Measurements from ENCODE around the gene MATCAP1.

DNA sequence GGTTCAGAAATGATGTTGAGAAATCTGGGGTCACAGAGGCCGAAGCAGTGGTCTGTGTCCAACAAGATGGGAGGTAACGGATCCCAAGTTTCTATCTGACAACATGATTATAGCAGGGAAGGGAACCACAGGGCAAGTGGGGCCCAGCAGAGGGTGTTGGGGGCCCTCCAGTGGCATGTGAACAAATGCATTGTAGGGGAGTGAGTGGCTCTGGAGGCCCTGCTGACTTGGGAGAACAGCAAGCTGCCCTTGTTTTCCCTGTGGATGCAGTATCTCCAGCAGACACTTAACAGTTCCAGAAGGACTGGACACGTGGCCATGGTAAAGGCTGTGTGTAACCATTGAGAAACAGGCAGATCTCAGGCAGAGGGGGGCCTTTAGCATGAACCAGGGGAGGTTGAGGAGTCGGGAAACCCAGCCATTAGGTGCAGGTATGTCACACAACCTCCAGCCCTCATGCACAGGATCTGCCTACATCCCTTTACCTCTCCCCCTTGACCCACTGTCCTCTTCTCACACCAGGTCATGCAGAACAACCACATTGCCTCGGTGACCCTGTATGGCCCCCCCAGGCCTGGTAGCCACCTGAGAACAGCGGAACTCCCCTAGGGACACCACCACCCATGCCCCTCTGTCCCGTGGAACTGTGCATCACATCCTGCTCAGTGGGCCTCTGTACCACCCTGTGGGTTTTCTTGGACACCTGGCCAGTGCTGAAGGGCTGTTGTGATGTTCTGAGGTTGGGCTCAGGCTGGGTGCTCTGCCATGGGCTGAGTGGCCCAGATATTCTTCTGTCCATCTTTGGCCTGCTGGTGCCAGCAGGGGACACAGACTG is 37.0 kb downstream of the MATCAP1 start:
- no peak for TF ChIP-seq SP1 (IDR thresholded peaks at IDR 0.05; ENCODE audit: low read depth, low read length)
- no peak for TF ChIP-seq TBL1XR1 (IDR thresholded peaks at IDR 0.05; ENCODE audit: low read depth, low read length)
- no peak for TF ChIP-seq POLR2AphosphoS5 (IDR thresholded peaks at IDR 0.05; ENCODE audit: low read length)
- no peak; the same call in 1 of the 2 replicates for TF ChIP-seq SMC3 (IDR thresholded peaks at IDR 0.05; ENCODE audit: borderline replicate concordance, low read length)
- peak; percentile 17; the same call in 1 of the 2 replicates for TF ChIP-seq RAD21 (IDR thresholded peaks at IDR 0.05; ENCODE audit: insufficient read depth, low read depth, low read length)
- TF ChIP-seq, protein P1, sequence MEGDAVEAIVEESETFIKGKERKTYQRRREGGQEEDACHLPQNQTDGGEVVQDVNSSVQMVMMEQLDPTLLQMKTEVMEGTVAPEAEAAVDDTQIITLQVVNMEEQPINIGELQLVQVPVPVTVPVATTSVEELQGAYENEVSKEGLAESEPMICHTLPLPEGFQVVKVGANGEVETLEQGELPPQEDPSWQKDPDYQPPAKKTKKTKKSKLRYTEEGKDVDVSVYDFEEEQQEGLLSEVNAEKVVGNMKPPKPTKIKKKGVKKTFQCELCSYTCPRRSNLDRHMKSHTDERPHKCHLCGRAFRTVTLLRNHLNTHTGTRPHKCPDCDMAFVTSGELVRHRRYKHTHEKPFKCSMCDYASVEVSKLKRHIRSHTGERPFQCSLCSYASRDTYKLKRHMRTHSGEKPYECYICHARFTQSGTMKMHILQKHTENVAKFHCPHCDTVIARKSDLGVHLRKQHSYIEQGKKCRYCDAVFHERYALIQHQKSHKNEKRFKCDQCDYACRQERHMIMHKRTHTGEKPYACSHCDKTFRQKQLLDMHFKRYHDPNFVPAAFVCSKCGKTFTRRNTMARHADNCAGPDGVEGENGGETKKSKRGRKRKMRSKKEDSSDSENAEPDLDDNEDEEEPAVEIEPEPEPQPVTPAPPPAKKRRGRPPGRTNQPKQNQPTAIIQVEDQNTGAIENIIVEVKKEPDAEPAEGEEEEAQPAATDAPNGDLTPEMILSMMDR (IDR thresholded peaks at IDR 0.05 in 2 of 3, conservative IDR thresholded peaks at IDR 0.05 in 1 of 3; ENCODE audit: control insufficient read depth in 2 of 3, extremely low read depth in 1 of 3, insufficient read depth in 1 of 3, low read depth in 3 of 3, low read length in 3 of 3): peak in 1 of 3 experiments; percentile 17; a peak in 1 of 6 replicates
- no peak for TF ChIP-seq EZH2 (IDR thresholded peaks at IDR 0.05; ENCODE audit: borderline replicate concordance, control insufficient read depth, low read depth, low read length)
- TF ChIP-seq USF1 (IDR thresholded peaks at IDR 0.05; ENCODE audit: borderline replicate concordance, extremely low read length, insufficient read depth, low read depth, low read length): no peak
- no peak for TF ChIP-seq POLR2A (IDR thresholded peaks at IDR 0.05; ENCODE audit: low read depth, low read length)
- no peak for TF ChIP-seq BMI1 (IDR thresholded peaks at IDR 0.05; ENCODE audit: borderline replicate concordance)
